Ishikawa (cell line): Measurements from ENCODE around the gene RRP15.

Experiments used
- RAD21 ChIP-seq: IDR thresholded peaks from 2 replicates; pipeline ENCODE4 v1.6.1; 2012; ENCODE audit warnings: low read depth
- TCF12 ChIP-seq: IDR thresholded peaks from 2 replicates; pipeline ENCODE4 v1.6.1; 2012; ENCODE audit warnings: low read depth
- TF ChIP-seq, protein P1 (sequence below): IDR thresholded peaks from 2 replicates; pipeline ENCODE4 v1.6.1; 2012

DNA sequence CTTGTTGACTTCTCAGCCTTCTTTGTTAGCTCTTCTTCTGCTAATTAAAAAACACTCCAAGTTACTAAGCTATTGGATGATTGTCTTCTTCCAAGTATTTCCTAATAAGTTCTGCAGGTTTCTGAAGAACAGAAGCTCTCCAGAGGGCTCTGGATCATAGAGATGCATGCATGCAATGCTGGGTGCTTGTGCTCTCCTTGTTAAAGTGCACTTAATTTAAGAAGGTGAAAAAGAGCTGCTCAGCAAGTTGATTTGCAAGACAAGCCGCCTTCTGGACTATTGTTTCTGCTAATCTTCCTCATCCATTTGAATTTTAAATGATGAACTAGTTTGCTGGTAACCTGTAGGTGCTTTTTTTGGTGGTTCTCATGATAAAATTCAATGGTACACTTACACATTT lies 16.1 kb downstream of the RRP15 start:
- TF ChIP-seq, protein P1, sequence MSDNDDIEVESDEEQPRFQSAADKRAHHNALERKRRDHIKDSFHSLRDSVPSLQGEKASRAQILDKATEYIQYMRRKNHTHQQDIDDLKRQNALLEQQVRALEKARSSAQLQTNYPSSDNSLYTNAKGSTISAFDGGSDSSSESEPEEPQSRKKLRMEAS: no peak
- TF ChIP-seq RAD21 (no peak), TCF12 (no peak)
